Cortex of kidney (tissue), 1 donor: ENCODE data around the gene FBRS.
"Not testable (repeated sequence)": the region's sequence is repeated elsewhere in the genome, so short reads cannot be mapped to it uniquely, and the experiment has no call there.

Experiments
- DNase-seq: peaks from one replicate; lab custom pipeline; 2025; lab: John Stamatoyannopoulos, UW

The FBRS gene

GRCh38 chr16:30665155-30665829 is 7.1 kb downstream of the FBRS start:
- no peak for DNase-seq

GRCh38 chr16:30665830-30666190 is 7.6 kb downstream of the FBRS start:
- DNase-seq = no peak

- DNase-seq = no peak
Observed at GRCh38 chr16:30666681-30667080, 8.4 kb downstream of the FBRS start.

GRCh38 chr16:30667361-30667905 is 9.2 kb downstream of the FBRS start:
- no peak for DNase-seq

GRCh38 chr16:30668393-30668792 is 10.2 kb downstream of the FBRS start:
- DNase-seq = no peak

GRCh38 chr16:30669026-30669902 is 11.0 kb downstream of the FBRS start:
- no peak for DNase-seq

- DNase-seq = no peak
Observed at GRCh38 chr16:30669903-30670824, 11.9 kb downstream of the FBRS start.

- DNase-seq = no peak
Observed at GRCh38 chr16:30675143-30675542, 16.9 kb downstream of the FBRS start.

- no peak for DNase-seq
Observed at GRCh38 chr16:30677931-30678585, 19.8 kb downstream of the FBRS start.

GRCh38 chr16:30678586-30678970 is 20.3 kb downstream of the FBRS start:
- DNase-seq = no peak

- DNase-seq = no peak
Observed at GRCh38 chr16:30680326-30680725, 22.1 kb downstream of the FBRS start.

GRCh38 chr16:30688701-30689100 is 30.5 kb downstream of the FBRS start:
- DNase-seq = no peak

- DNase-seq = no peak
Observed at GRCh38 chr16:30691907-30692306, 33.7 kb downstream of the FBRS start.

GRCh38 chr16:30692396-30693064 is 34.3 kb downstream of the FBRS start:
- no peak for DNase-seq

- no peak for DNase-seq
Observed at GRCh38 chr16:30694926-30695693, 36.9 kb downstream of the FBRS start.

GRCh38 chr16:30696646-30697045 is 38.4 kb downstream of the FBRS start:
- DNase-seq = not testable (repeated sequence)

- DNase-seq = no peak
Observed at GRCh38 chr16:30697264-30698138, 39.3 kb downstream of the FBRS start.

GRCh38 chr16:30698139-30698815 is 40.0 kb downstream of the FBRS start:
- peak; percentile 87 for DNase-seq
